Natural killer cell (primary cell): ENCODE results near the gene NPTXR. TPM values are rescaled to one million over a fixed set of nuclear protein-coding genes. Genes with fewer than 3 reads are reported as not detected.
"Not testable (repeated sequence)": the region's sequence is repeated elsewhere in the genome, so short reads cannot be mapped to it uniquely, and the experiment has no call there.

Experiments used
- ATAC-seq, 3 donors: fragments of 150-1000 bp in 2 of 3; fragments of 200-7000 bp in 1 of 3; cut with Tn5 transposase; 1 replicate in 1 of 3; 2 replicates in 2 of 3; pipeline ENCODE4 v1.10.0; 2021; ENCODE audit warnings: mild to moderate bottlenecking in 2 of 3, moderate library complexity in 2 of 3
- DNase-seq, 2 donors: peaks; one replicate each; pipeline versions ENCODE4 v3.0.0 to v3.0.0-alpha.2; 2013 to 2021; ENCODE audit warnings: mixed read lengths in 1 of 2
- H3K27ac ChIP-seq: one replicate; pipeline ENCODE4 v1.5.1; 2013; ENCODE audit warnings: mild to moderate bottlenecking, low read length
- H3K27me3 ChIP-seq: one replicate; pipeline ENCODE4 v1.6.1; 2013; ENCODE audit warnings: low read length; ENCODE audit not compliant: control insufficient read depth, insufficient read depth
- H3K36me3 ChIP-seq: one replicate; pipeline ENCODE4 v1.6.1; 2013; ENCODE audit warnings: low read length; ENCODE audit not compliant: control insufficient read depth, insufficient read depth
- H3K4me1 ChIP-seq: one replicate; pipeline ENCODE4 v1.6.1; 2013; ENCODE audit warnings: low read length; ENCODE audit not compliant: control insufficient read depth, insufficient read depth
- H3K4me3 ChIP-seq: one replicate; pipeline ENCODE4 v1.5.1; 2013; ENCODE audit warnings: low read length
- H3K9me3 ChIP-seq: one replicate; pipeline ENCODE4 v1.6.1; 2013; ENCODE audit warnings: low read length; ENCODE audit not compliant: control insufficient read depth, insufficient read depth
- H3K27ac Mint-ChIP-seq, 2 donors: one replicate each; pipeline ENCODE4 v1.8.0; 2022; ENCODE audit warnings: mild to moderate bottlenecking in 2 of 2, mixed read lengths in 2 of 2, moderate library complexity in 1 of 2
- H3K27me3 Mint-ChIP-seq, 2 donors: one replicate each; pipeline ENCODE4 v1.8.0; 2022; ENCODE audit warnings: low read depth in 2 of 2, mixed read lengths in 2 of 2
- H3K36me3 Mint-ChIP-seq: one replicate; pipeline ENCODE4 v1.8.0; 2022; ENCODE audit warnings: mixed read lengths
- H3K4me1 Mint-ChIP-seq, 2 donors: one replicate each; pipeline ENCODE4 v1.8.0; 2022; ENCODE audit warnings: mixed read lengths in 2 of 2
- H3K4me3 Mint-ChIP-seq: one replicate; pipeline ENCODE4 v1.8.0; 2022; ENCODE audit warnings: mild to moderate bottlenecking, moderate library complexity, mixed read lengths
- H3K9me3 Mint-ChIP-seq, 2 donors: one replicate each; pipeline ENCODE4 v1.8.0; 2022; ENCODE audit warnings: mixed read lengths in 2 of 2
- CTCF ChIP-seq: fragments of 200-600 bp; IDR thresholded peaks from one replicate; pipeline ENCODE4 v1.8.0; 2022; ENCODE audit warnings: antibody characterized with exemption
- WGBS: methylation state at CpG from one replicate; pipeline ENCODE4 v1.1.7; 2013; ENCODE audit warnings: missing lambda C conversion rate; ENCODE audit not compliant: insufficient coverage; 5-methylcytosine and 5-hydroxymethylcytosine counted together
- intact Hi-C: fragments of 100-400 bp; cut with micrococcal nuclease; formaldehyde crosslinking; loops from one replicate; pipeline ENCODE4 v1.14.2; 2022
- total RNA-seq, 4 donors: library from RNA; stranded (reverse); fragments of 120-200 nt in 1 of 4; gene quantifications; one replicate each; pipeline versions ENCODE4 v1.2.3 to v1.2.4, GENCODE V29; 2013 to 2022

The NPTXR gene
- total RNA-seq, 3 donors from 2014 or later (not counting 1 experiment from before 2014, with no cell fraction given) = 4.8 to 8.2 (median 6.1) TPM

GRCh38 chr22:38815842-38816241 lies 28.0 kb downstream of the NPTXR start:
- Histone ChIP-seq H3K4me3 (no peak overlapping the region), H3K27ac (no peak overlapping the region), H3K27me3 (no peaks in the 10 kb centered on the region), H3K9me3 (no peaks in the 10 kb centered on the region), H3K4me1 (no peaks in the 10 kb centered on the region), H3K36me3 (no peaks in the 10 kb centered on the region)
- TF ChIP-seq CTCF = no peak
- WGBS = no CpG with 5 or more reads among the region's 1 CpG
- Mint-ChIP-seq H3K9me3 (no peaks in the 10 kb centered on the region), H3K27me3 (peaks cover 0 to 15% of the 10 kb centered on the region in 2 donors), H3K27ac (no peak overlapping the region), H3K36me3 (no peaks in the 10 kb centered on the region), H3K4me3 (no peak overlapping the region), H3K4me1 (no peaks in the 10 kb centered on the region)
- DNase-seq (no peak), ATAC-seq (no peak)
- intact Hi-C loops = no loop called here

- Histone ChIP-seq H3K9me3 (no peaks in the 10 kb centered on the region), H3K4me3 (no peak overlapping the region), H3K27me3 (no peaks in the 10 kb centered on the region), H3K36me3 (no peaks in the 10 kb centered on the region), H3K4me1 (no peaks in the 10 kb centered on the region), H3K27ac (no peak overlapping the region)
- no peak for TF ChIP-seq CTCF
- Mint-ChIP-seq H3K36me3 (peaks cover 7% of the 10 kb centered on the region), H3K27me3 (peaks cover 0 to 17% of the 10 kb centered on the region in 2 donors), H3K27ac (no peak overlapping the region), H3K4me1 (no peaks in the 10 kb centered on the region), H3K4me3 (no peak overlapping the region), H3K9me3 (peaks cover 0 to 3% of the 10 kb centered on the region in 2 donors)
- ATAC-seq = peak in 1 of 3 donors; percentile 49
- DNase-seq = no peak
- WGBS = 87% methylated on average over 2 of the region's 2 CpGs
- intact Hi-C loops = no loop called here
Measured at GRCh38 chr22:38811241-38811640, 32.6 kb downstream of the NPTXR start.

GRCh38 chr22:38805041-38805593 lies 38.7 kb downstream of the NPTXR start:
- H3K4me3 Mint-ChIP-seq, H3K4me1 Mint-ChIP-seq, H3K36me3 Mint-ChIP-seq, ATAC-seq, H3K27ac ChIP-seq, H3K9me3 ChIP-seq, H3K4me1 ChIP-seq, H3K9me3 Mint-ChIP-seq, H3K36me3 ChIP-seq, intact Hi-C loops, DNase-seq, H3K27me3 ChIP-seq, H3K27ac Mint-ChIP-seq, H3K4me3 ChIP-seq: not testable (repeated sequence)
- peaks cover 23 to 26% of the 10 kb centered on the region in 2 donors for H3K27me3 Mint-ChIP-seq
- WGBS = 85% methylated on average over 7 of the region's 8 CpGs

GRCh38 chr22:38802671-38803121 lies 41.1 kb downstream of the NPTXR start:
- H3K9me3 Mint-ChIP-seq = no peaks in the 10 kb centered on the region
- H3K27me3 Mint-ChIP-seq = peaks cover 23 to 32% of the 10 kb centered on the region in 2 donors
- peaks cover 6 to 16% of the 10 kb centered on the region in 2 donors for H3K4me1 Mint-ChIP-seq
- no peaks in the 10 kb centered on the region for H3K36me3 Mint-ChIP-seq
- WGBS = 48% methylated on average over 9 of the region's 10 CpGs
- no peaks in the 10 kb centered on the region for H3K36me3 ChIP-seq
- no peak for ATAC-seq
- H3K9me3 ChIP-seq = peaks cover 5% of the 10 kb centered on the region
- no peak overlapping the region for H3K4me3 ChIP-seq
- intact Hi-C loops = no loop called here
- no peaks in the 10 kb centered on the region for H3K4me1 ChIP-seq
- no peak for DNase-seq
- H3K27ac Mint-ChIP-seq = no peak overlapping the region
- H3K27ac ChIP-seq = no peak overlapping the region
- H3K27me3 ChIP-seq = no peaks in the 10 kb centered on the region
- no peak for TF ChIP-seq CTCF
- H3K4me3 Mint-ChIP-seq = no peak overlapping the region
